Activated CD8-positive, alpha-beta T cell treated with anti-CD3 and anti-CD28 coated beads for 36 hours (primary cell): ENCODE measurements around the gene SNAPC1. TPM values are rescaled to one million over a fixed set of nuclear protein-coding genes. Genes with fewer than 3 reads are reported as not detected.

Experiments
- ATAC-seq: fragments of 200-7000 bp; cut with Tn5 transposase; one replicate; pipeline ENCODE4 v1.10.0; 2021; ENCODE audit warnings: mild to moderate bottlenecking, moderate library complexity
- CTCF ChIA-PET: fragments of 350-600 bp; sonication (Branson Sonifier 250); formaldehyde crosslinking; loops from one replicate; lab custom pipeline; 2021; ENCODE audit warnings: antibody characterized with exemption; lab: Charles Lee
- POLR2A ChIA-PET: fragments of 350-600 bp; sonication (Branson Sonifier 250); formaldehyde crosslinking; loops from one replicate; lab custom pipeline; 2021; ENCODE audit warnings: antibody characterized with exemption; lab: Charles Lee
- DNase-seq: peaks from one replicate; pipeline ENCODE4 v3.0.0-alpha.2; 2020
- H3K27ac Mint-ChIP-seq: one replicate; pipeline ENCODE4 v1.8.0; 2021; ENCODE audit warnings: mild to moderate bottlenecking, mixed read lengths
- H3K27me3 Mint-ChIP-seq: one replicate; pipeline ENCODE4 v1.8.0; 2021; ENCODE audit warnings: mixed read lengths
- H3K36me3 Mint-ChIP-seq: one replicate; pipeline ENCODE4 v1.8.0; 2021; ENCODE audit warnings: low read depth, mixed read lengths
- H3K4me1 Mint-ChIP-seq: one replicate; pipeline ENCODE4 v1.8.0; 2021; ENCODE audit warnings: low read depth, mixed read lengths
- H3K4me3 Mint-ChIP-seq: one replicate; pipeline ENCODE4 v1.8.0; 2021; ENCODE audit warnings: mild to moderate bottlenecking, moderate library complexity, mixed read lengths
- H3K9me3 Mint-ChIP-seq: one replicate; pipeline ENCODE4 v1.8.0; 2021; ENCODE audit warnings: mixed read lengths
- CTCF ChIP-seq: fragments of 200-600 bp; IDR thresholded peaks from one replicate; pipeline ENCODE4 v1.8.0; 2022; ENCODE audit warnings: antibody characterized with exemption, mild to moderate bottlenecking
- intact Hi-C: fragments of 100-400 bp; cut with micrococcal nuclease; formaldehyde crosslinking; loops from one replicate; pipeline ENCODE4 v1.10.0; 2022
- total RNA-seq, 2 experiments: library from RNA; stranded (reverse); gene quantifications; one replicate each; pipeline ENCODE4 v1.2.3, GENCODE V29; 2021

Gene SNAPC1
- total RNA-seq, 2 experiments from 2014 or later: 11.4 to 11.6 TPM

- ChIA-PET POLR2A (interaction anchor here (1.1 to 2.0 kb wide), 2 partner anchors 9 to 15 kb away, joined by 3 to 9 read pairs; no protein-coding TSS in a partner anchor), CTCF (interaction anchor here (0.9 to 1.3 kb wide), 6 partner anchors 72 to 361 kb away, joined by 3 read pairs; no protein-coding TSS in a partner anchor)
Observed at GRCh38 chr14:61765225-61765943, 3.2 kb downstream of the SNAPC1 start.

DNA sequence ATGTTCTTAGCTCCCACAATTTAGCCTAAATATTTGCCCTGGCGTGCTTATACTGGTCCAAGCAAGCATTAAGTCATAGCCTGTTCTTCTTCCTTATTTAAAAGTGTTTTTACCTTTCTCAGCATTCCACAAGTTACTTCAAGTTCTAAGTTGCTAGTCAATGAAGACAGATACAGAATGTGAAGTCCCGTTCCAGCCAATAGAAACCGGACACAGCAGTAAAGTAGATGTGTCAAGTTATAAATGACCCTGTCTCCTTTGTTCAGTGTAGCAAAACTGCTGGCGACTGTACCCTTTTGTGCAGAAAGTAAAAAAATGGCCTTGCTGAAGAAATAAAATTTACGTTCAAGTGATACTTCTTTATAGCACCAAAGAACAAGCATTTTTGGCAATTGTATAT lies 3.9 kb downstream of the SNAPC1 start:
- DNase-seq (no peak), ATAC-seq (no peak)
- Mint-ChIP-seq H3K36me3 (peaks cover 30% of the 10 kb centered on the region), H3K27ac (no peak overlapping the region), H3K27me3 (no peaks in the 10 kb centered on the region), H3K4me3 (no peak overlapping the region), H3K4me1 (peaks cover 39% of the 10 kb centered on the region), H3K9me3 (no peaks in the 10 kb centered on the region)
- TF ChIP-seq CTCF: no peak
- intact Hi-C loops: no loop called here
- ChIA-PET POLR2A (interaction anchor here (2.0 kb wide), 1 partner anchor 10 kb away, joined by 9 read pairs; no protein-coding TSS in a partner anchor), CTCF (interaction anchor here (1.0 to 2.1 kb wide), 4 partner anchors 71 to 360 kb away, joined by 3 to 8 read pairs (median 3); no protein-coding TSS in a partner anchor)

More at GRCh38 chr14:61765225-61765943, 3.2 kb downstream of the SNAPC1 start:
- H3K4me1 Mint-ChIP-seq: peaks cover 39% of the 10 kb centered on the region
- no peaks in the 10 kb centered on the region for H3K9me3 Mint-ChIP-seq
- no peak for TF ChIP-seq CTCF
- H3K27me3 Mint-ChIP-seq: no peaks in the 10 kb centered on the region
- peaks cover 28% of the 10 kb centered on the region for H3K36me3 Mint-ChIP-seq
- DNase-seq (no peak), ATAC-seq (no peak)
- no peak overlapping the region for H3K4me3 Mint-ChIP-seq
- intact Hi-C loops: no loop called here
- no peak overlapping the region for H3K27ac Mint-ChIP-seq

- no peak for ATAC-seq
- intact Hi-C loops: no loop called here
- peaks cover 35% of the 10 kb centered on the region for H3K36me3 Mint-ChIP-seq
- TF ChIP-seq CTCF: no peak
- ChIA-PET CTCF (interaction anchor here (1.4 to 2.1 kb wide), 4 partner anchors 11 to 70 kb away, joined by 4 to 8 read pairs (median 6); no protein-coding TSS in a partner anchor), POLR2A (no interaction called here)
- DNase-seq: no peak
- no peak overlapping the region for H3K4me3 Mint-ChIP-seq
- no peaks in the 10 kb centered on the region for H3K9me3 Mint-ChIP-seq
- H3K27ac Mint-ChIP-seq: no peak overlapping the region
- H3K4me1 Mint-ChIP-seq: peaks cover 28% of the 10 kb centered on the region
- H3K27me3 Mint-ChIP-seq: no peaks in the 10 kb centered on the region
Observed at GRCh38 chr14:61768240-61768639, 6.0 kb downstream of the SNAPC1 start.

GRCh38 chr14:61769893-61770292 lies 7.7 kb downstream of the SNAPC1 start:
- Mint-ChIP-seq H3K4me3 (no peak overlapping the region), H3K27me3 (no peaks in the 10 kb centered on the region), H3K9me3 (no peaks in the 10 kb centered on the region), H3K27ac (no peak overlapping the region), H3K4me1 (peaks cover 17% of the 10 kb centered on the region), H3K36me3 (peaks cover 37% of the 10 kb centered on the region)
- intact Hi-C loops: no loop called here
- POLR2A ChIA-PET: no interaction called here
- TF ChIP-seq CTCF: no peak
- CTCF ChIA-PET: no interaction called here
- DNase-seq: no peak
- ATAC-seq: no peak

GRCh38 chr14:61774861-61775260 lies 12.6 kb downstream of the SNAPC1 start:
- no peak for DNase-seq
- H3K4me1 Mint-ChIP-seq: peaks cover 22% of the 10 kb centered on the region
- CTCF ChIA-PET: no interaction called here
- no peaks in the 10 kb centered on the region for H3K27me3 Mint-ChIP-seq
- POLR2A ChIA-PET: no interaction called here
- no peak for ATAC-seq
- H3K27ac Mint-ChIP-seq: no peak overlapping the region
- H3K36me3 Mint-ChIP-seq: peaks cover 47% of the 10 kb centered on the region
- intact Hi-C loops: no loop called here
- TF ChIP-seq CTCF: no peak
- no peak overlapping the region for H3K4me3 Mint-ChIP-seq
- H3K9me3 Mint-ChIP-seq: no peaks in the 10 kb centered on the region
